ENCODE results near the gene ATP10B. TPM values are rescaled to one million over a fixed set of nuclear protein-coding genes. Genes with fewer than 3 reads are reported as not detected.

The ATP10B gene
- total and polyA plus RNA-seq, 10 of the 15 experiments (the other 5 are each of a cell fraction or from before 2014, with no cell fraction given), result not detected

GRCh38 chr5:160773646-160774410 lies 78.2 kb downstream of the ATP10B start:
- no peaks in the 10 kb centered on the region for H3K36me3 ChIP-seq (ENCODE audit: control insufficient read depth in 2 of 2, insufficient read depth in 2 of 2, low read length in 1 of 2)
- 29% methylated on average over 10 of the region's 10 CpGs for WGBS (ENCODE audit: insufficient coverage, insufficient replicate concordance, low lambda C conversion rate, missing lambda C conversion rate)
- no peak overlapping the region for H3K4me3 ChIP-seq
- ChIA-PET POLR2A (interaction anchor here (0.5 kb wide), 1 partner anchor 774 kb away, joined by 5 read pairs; no protein-coding TSS in a partner anchor), CTCF (interaction anchor here (1.0 to 1.3 kb wide), 2 partner anchors 10 to 266 kb away, joined by 4 to 5 read pairs; no protein-coding TSS in a partner anchor), RAD21 (ENCODE audit: unreplicated experiment) (interaction anchor here (1.2 kb wide), 1 partner anchor 226 kb away, joined by 3 read pairs; no protein-coding TSS in a partner anchor), SMC1A (ENCODE audit: uncharacterized antibody, unreplicated experiment) (interaction anchor here (0.9 to 2.2 kb wide), 3 partner anchors 10 to 18 kb away, joined by 3 to 6 read pairs (median 3); no protein-coding TSS in a partner anchor)
- no peaks in the 10 kb centered on the region for H3K79me2 ChIP-seq (ENCODE audit: control insufficient read depth, insufficient read depth, low read length)
- TF ChIP-seq TCF3 (IDR thresholded peaks at IDR 0.05; ENCODE audit: borderline replicate concordance, insufficient read depth, low read depth, low read length), result no peak
- TF ChIP-seq YY1 (IDR thresholded peaks at IDR 0.05; ENCODE audit: low read depth, low read length), result no peak
- no peak for TF ChIP-seq ASH2L (IDR thresholded peaks at IDR 0.05; ENCODE audit: borderline replicate concordance, low read depth)
- TF ChIP-seq ZNF217 (IDR thresholded peaks at IDR 0.05), result no peak
- no peak for TF ChIP-seq ZNF622 (IDR thresholded peaks at IDR 0.05)
- TF ChIP-seq ZNF207 (IDR thresholded peaks at IDR 0.05; ENCODE audit: borderline replicate concordance), result no peak
- no peak for TF ChIP-seq SUPT20H (IDR thresholded peaks at IDR 0.05; ENCODE audit: borderline replicate concordance, control insufficient read depth, low read depth, low read length)
- TF ChIP-seq BHLHE40 (IDR thresholded peaks at IDR 0.05; ENCODE audit: borderline replicate concordance in 1 of 2, low read depth in 2 of 2, low read length in 1 of 2), result no peak
- BruUV-seq (replicated peaks), result no TSS peak
- H3K4me2 ChIP-seq (ENCODE audit: control insufficient read depth, insufficient read depth), result no peak overlapping the region
- H2AFZ ChIP-seq (ENCODE audit: control insufficient read depth, low read depth, low read length), result no peak overlapping the region
- no peak for ATAC-seq
- H3K27ac ChIP-seq (ENCODE audit: control insufficient read depth, insufficient read depth), result no peak overlapping the region
- H3K4me1 ChIP-seq (ENCODE audit: control insufficient read depth, insufficient read depth, low read length), result no peaks in the 10 kb centered on the region
- H3K9me3 ChIP-seq (replicated peaks; ENCODE audit: control insufficient read depth, insufficient read depth, low read length), result no peaks in the 10 kb centered on the region
- no peaks in the 10 kb centered on the region for H4K20me1 ChIP-seq (ENCODE audit: control insufficient read depth, insufficient read depth)
- FAIRE-seq, result no peak
- H3K9ac ChIP-seq (ENCODE audit: control insufficient read depth, insufficient read depth, low read length), result no peak overlapping the region
- no peak for DNase-seq (ENCODE audit: low read depth, low spot score)
- H3K27me3 ChIP-seq (replicated peaks in 1 of 2; ENCODE audit: control insufficient read depth in 2 of 2, insufficient read depth in 2 of 2, low read length in 1 of 2), result no peaks in the 10 kb centered on the region
- intact Hi-C loops (cut with micrococcal nuclease; ENCODE audit: unreplicated experiment), result no loop called here
- in situ Hi-C loops (cut with MboI), result no loop called here

All from GM12878 (cell line).